Skeletal muscle cell (primary cell): ENCODE data around the gene NKD1.

Source experiments
- DNase-seq: peaks from one replicate; pipeline ENCODE4 v3.0.0-alpha.2; 2010; ENCODE audit warnings: low read depth
- H3K4me3 ChIP-seq: 2 replicates; pipeline ENCODE4 v1.5.1; 2011; ENCODE audit warnings: low read depth, mild to moderate bottlenecking, control low read depth, low read length, moderate library complexity

The NKD1 gene

DNA sequence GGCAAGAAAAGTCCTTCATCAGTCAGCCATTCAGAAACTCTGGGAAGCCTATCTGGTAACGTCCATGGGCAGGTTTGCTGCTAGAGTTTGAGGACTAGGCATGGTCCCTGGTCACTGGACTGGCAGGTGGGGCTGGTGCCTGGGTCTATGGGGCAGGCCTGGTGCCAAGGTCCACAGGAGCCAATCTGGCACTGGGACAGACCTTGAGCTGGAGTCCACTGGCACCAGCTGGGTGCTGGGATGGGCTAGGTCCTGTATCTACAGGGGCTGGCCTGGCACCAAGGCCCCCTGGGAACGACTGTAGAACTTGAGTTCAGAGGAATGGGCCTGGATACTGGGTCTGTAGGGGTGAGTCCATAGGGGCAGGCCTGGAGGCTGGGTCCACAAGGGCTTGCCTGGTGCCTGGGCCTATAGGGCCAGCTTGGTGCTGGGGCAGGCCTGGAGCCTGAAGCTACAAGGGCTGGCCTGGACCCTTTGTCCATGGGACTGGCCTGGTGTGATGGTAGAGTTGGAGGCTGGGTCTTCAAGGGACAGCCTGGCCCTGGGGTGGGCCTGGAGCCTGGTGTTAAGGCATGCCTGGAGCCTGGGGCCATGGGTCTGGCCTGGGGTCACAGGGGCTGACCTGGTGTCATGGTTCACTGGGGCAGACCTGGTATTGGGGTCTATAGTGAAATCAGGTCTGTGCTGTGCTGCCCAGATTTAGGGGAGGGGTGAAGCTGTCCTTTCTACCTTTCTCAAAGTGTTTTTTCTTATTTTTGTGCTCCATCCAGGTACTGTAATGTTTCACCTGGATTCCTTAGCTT is 30.5 kb upstream of the NKD1 start:
- DNase-seq: no peak
- no peak overlapping the region for H3K4me3 ChIP-seq

DNA sequence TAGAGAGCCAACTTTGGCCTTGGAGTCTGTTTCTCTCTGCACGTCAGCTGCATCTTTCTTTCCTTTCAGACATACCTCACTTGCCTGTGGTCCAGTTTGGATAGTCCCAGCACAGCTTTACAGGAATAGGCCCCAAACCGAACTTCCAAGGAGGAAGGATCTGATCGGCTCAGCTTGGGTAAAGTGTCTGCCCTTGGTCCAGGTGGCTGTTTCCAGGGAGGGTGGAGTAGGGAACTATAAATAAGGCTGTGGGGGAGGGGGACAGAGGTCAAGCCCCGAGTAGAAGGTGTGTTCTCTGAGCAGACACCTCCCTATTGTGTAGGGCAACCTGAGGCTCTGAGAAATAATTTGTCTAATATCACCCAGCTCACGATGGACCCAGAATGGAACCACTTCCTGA is 29.2 kb upstream of the NKD1 start:
- DNase-seq: no peak
- no peak overlapping the region for H3K4me3 ChIP-seq

DNA sequence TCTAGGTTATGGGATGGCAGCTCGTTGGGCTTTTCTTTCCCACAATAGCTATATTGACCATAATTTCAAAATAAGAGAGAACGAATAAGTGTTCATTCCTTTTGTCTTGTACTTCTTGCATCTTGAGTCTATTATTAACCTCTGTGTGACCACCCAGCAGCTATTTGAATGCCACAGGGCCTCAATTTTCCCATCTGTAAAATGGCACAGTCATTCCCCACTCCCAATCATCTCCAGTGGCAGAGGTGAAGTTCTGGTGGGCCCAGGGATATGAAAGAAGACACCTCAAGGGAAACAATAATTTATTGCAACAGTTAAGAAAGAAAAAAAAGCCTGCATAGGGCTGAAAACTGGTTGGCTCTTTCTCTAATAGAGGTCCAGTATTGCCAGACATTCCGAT is 28.6 kb upstream of the NKD1 start:
- DNase-seq: no peak

DNA sequence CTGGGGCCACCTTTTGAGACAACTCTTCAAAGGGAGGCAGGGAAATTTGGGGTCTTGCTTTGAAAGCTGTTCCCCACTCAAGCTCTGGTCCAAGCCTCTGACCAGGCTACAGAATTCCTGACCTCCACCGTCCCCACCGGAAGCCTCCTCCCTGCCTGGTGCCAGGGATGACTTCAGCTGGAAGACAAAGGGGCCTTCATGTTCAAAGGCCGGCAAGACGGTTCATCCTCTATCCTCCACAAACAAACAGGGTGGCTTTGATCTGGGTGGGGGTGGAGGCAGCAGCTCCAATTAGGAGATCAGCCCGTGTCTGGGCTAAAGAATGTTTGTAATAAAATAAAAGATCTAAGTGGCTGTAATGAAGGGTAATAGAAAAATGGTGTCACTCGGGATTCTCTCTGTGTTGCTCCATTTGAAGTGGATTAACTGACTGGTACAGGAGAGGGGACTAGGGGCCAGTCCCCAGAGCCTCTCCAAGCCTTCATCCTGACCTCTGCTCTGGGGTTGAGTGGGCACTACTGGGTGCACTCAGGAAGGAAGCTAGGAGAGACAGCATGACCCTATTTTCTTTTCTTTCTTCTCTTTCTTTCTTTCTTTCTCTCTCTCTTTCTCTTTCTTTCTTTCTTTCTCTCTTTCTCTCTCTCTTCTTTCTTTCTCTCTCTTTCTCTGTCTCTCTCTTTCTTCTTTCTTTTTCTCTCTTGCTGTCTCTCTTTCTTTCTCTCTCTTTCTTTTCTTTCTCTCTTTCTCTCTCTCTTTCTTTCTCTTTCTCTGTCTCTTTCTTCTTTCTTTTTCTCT is 27.5 kb upstream of the NKD1 start:
- H3K4me3 ChIP-seq: no peak overlapping the region
- no peak for DNase-seq

More for the DNA sequence above, 28.6 kb upstream of the NKD1 start:
- no peak overlapping the region for H3K4me3 ChIP-seq

DNA sequence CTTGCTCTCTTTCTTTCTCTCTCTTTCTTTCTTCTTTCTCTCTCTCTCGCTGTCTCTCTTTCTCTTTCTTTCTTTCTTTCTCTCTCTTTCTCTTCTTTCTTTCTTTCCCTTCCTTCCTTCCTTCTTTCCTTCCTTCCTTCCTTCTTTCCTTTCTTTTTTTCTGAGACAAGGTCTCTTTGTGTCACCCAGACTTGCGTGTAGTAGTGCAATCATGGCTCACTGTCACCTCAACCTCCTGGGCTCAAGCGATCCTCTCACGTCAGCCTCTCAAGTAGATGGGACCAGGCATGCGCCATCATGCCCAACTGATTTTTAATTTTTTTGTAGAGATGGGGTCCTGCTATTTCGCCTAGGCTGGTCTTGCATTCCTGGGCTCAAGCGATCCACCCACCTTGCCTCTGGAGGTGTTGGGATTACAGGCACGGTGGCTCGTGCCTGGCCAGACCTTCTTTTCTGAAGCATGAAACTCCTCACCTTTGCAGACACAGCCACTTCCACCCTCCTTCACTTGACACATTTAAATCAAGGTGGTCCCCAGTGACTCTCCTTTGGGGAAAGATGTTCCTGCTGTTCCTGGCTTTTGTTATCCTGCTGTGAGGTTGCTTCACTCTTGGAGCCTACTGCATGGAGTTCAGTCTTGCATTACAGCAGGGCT is 26.8 kb upstream of the NKD1 start:
- H3K4me3 ChIP-seq: no peak overlapping the region
- no peak for DNase-seq

DNA sequence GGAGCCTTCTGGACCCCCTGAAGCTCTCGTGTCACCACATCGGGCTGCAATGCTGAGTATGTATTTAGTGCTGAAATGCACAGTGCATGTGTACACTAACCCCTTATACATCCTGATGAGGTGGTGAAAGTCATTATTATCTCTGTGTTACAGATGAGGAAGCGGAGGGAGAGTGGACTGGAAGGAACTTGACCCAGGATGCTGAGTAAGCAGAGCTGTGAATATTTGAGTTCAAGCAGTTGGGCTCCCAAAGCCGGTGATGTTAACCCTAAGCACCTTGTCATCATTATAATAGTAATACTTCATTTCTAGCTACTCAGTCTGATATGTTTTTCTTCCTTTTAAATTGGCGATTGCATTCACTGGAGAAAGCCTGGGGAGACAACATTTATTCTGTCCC is 25.9 kb upstream of the NKD1 start:
- no peak for DNase-seq
- H3K4me3 ChIP-seq: no peak overlapping the region

DNA sequence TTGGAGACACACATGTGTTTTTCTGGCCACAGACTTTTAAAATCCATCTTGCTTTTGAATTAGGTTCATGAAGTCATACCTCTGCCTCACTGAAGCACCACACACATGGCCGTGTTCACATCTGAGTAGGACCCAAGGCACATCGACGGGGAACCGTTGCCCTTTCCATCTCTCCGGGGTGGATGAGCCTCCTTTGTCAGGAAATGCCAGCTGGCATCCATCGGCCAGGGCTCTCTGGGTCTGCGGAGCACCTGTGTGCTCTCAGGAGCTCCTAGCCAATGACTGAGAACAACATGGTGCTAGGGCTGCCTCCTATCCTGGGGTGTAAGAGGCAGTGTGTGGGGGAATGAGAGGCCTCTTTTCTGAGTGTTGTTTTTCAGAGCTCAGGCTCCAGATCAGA is 24.5 kb upstream of the NKD1 start:
- H3K4me3 ChIP-seq: no peak overlapping the region
- DNase-seq: no peak

DNA sequence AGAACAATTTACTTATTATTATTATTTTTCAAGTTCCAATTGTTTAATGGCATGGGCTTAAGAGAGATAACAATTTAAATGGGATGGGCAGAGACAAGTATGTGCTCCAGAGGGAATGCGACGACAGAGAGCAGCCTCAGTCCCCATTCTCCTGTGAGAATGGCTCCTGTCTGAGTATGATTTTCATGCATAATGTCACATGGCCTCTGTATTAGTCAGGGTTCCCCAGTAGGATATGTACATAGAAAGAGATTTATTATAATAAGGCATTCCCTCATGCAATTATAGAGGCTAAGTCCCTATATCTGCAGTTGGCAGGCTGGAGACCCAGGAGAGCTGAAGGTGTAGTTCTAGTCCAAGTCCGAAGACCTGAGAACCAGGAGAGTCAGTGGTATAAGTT is 22.9 kb upstream of the NKD1 start:
- no peak overlapping the region for H3K4me3 ChIP-seq
- DNase-seq: no peak

DNA sequence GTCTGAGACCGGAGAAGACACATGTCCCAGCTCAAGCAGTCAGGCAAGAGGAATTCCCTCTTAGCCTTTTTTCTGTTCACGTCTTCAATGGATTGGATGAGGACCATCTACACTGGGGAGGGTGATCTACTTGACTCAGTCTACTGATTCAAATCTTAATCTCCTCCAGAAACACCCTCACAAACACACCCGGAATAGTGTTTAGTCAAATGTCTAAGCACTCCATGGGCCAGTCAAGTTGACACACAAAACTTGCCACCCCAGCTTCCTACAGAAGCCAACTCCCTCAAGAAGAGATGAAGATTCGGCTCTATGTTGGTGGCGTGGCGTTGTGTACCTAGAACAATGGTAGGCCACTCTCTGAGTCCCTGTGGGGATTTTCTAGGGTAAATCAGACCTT is 22.5 kb upstream of the NKD1 start:
- no peak overlapping the region for H3K4me3 ChIP-seq
- DNase-seq: no peak

DNA sequence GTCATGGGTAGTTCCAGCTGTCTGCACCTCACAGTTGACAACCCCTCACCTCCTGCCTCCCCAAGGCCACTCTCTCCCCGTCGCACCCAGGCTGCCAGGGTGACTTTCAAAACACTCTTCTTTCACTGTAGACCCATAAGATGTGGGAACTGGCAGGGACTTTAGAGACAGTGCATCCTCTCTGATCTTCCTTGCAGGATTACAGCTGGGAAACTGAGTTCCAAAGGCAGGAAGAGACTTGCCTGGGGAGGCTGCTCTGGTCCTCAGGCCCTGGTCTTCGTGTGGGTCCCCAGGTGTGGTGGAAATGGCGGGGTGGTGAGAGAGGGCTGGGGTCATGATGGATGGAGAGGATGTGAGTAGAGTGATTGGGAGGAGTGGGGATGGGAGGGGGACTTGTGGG is 21.9 kb upstream of the NKD1 start:
- DNase-seq: no peak
- no peak overlapping the region for H3K4me3 ChIP-seq

DNA sequence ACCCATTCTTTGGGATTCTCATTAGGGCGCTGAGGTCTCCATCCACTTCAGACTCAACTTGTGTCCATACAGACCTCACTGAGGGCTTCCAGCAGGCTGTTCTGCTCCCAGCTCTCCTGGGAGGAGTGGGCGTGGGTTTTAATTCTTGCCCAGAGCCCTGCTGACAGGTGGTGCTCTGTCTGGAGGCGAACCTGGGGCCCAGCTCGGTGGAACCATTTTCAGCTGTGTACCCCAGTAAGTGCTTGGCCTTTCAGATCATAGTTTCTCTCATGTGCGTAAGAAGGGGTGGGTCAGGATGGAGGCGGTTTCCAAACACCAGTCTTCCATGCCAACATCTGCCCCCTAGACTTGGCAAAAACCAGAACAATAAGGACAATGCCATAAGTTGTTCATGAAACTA is 21.4 kb upstream of the NKD1 start:
- no peak for DNase-seq
- no peak overlapping the region for H3K4me3 ChIP-seq

DNA sequence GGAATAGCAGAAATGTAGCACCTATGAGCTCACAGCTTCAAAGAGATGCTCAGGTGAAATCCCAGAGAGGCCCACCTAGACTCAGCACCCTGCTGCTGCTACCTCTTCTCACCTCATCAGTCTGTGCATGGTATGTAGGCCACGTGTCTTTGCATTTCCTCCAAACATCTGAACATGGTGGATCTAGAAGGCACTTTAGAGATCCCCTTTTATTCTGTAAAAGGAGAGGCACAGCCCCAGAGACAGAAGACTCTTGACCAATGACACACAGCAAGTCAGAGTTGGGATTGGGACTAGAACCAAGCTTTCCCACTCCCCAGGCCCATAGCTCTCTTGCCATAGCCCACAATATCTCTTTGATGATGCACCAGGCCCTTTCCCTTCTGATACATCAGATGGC is 19.4 kb upstream of the NKD1 start:
- H3K4me3 ChIP-seq: no peak overlapping the region
- DNase-seq: no peak

DNA sequence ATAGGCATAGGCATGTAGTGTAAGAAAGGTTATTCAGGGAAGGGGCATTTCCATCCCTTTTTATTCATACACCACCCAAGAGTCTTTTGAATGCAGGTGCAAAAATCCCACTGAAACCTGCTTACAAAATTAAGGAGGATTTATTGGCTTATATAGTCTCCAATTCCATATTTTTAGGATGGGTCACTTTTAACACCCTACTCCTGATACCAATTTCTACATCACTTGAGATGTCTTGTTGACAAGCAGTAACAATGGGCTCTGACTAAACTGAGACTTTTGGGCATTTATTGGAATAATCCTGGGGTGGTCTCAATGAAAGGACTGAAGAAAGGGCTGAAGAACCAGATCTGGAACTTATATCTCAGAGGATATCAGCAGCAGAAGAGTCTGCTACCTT is 18.9 kb upstream of the NKD1 start:
- H3K4me3 ChIP-seq: no peak overlapping the region
- no peak for DNase-seq

DNA sequence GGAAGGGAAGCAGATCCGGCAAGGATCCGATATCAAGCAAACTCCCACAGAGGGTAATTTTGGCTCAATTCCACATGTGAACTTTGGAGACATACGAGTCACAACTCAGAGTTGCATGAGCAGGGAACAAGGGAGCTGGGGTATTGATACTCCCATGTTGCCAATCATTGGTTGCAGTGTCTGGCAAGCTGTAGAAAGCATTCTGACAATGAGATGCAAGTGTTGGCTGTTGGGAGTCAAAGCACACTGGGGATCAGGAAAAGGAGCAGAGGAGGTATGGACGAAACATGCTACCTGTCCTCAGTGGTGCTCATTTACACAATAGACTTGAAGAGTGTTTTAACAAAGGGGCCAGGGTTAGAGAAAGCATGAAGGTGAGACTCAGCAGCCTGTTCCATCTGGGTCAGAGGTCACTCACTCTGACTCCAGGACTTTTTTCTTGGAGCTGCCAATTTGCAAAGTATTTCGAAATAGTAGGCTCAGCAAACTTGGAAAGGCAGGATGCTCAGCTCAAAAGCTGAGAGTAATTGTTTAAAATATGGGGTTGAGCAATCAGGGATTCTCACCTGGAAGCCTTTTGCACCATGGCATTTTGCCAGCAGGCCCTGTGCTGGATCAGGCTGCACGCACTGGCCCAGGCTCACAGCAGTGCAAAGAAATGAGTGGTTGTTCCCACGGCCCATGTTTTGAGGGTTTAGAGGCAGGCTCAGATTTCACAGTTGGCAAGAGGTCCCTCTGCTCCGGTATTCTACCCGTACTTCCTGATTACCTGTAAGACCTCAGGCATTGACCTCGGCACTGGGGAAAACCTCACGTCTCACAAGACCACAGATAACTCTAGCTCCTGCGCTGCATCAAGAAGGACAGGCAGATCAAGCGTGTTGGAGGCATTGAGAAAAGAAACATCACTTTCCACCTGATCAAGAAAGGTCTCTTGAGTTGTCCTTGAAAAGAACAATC is 17.6 kb upstream of the NKD1 start:
- DNase-seq: no peak
- H3K4me3 ChIP-seq: no peak overlapping the region

DNA sequence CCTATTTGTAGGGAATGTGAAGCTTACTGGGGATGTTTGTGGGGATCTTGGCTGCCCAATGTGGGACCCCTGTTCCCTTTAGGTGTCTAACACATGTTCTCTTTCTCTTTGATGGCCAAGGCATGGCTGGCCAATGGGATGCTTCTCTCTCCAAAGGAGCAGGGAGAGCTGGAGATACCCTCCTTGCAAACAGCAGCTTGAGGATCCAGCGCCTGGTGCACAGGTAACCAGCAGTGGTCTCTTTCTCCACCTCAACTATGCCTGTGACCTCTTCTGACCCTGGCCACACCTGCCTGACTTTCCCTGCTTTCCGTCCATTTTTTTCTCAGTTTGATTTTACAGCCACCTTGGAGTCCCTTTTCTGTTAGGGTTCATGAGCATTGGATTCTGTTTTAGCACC is 16.8 kb upstream of the NKD1 start:
- DNase-seq: no peak
- H3K4me3 ChIP-seq: no peak overlapping the region

DNA sequence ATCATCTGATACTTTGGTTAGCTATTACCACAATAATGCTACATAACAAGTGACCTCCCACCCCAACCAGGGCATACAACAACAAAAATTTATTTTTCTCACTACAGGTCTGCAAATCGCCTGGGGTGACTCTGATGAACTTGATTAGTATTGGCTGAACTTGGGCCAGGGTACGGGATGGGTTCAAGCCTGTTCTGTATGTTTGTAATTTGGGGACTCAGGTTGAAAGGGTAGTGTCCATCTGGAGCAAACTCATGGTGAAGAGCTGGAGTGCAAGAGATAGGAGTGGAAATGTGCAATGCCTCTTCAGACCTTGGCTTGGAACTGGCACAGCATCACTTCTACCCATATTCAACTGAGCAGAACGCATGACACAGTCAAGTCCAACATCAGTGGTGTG is 16.3 kb upstream of the NKD1 start:
- DNase-seq: no peak
- H3K4me3 ChIP-seq: no peak overlapping the region

DNA sequence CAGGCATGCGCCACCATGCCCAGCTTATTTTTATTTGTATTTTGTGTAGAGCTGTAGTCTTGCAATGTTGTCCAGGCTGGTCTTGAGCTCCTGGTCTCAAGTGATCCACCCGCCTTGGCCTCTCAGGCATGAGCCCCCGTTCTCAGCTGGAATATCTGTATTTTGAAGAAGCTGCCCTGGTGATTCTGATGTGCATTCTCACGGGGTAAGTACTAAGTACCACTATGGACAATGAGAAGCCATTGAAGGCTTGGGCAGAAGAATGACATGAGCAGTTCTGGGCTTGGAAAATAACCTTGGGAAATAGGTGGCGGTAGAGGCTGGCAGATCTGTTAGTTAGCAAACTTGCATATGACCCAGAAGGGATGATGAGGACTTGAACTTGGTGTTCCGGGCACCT is 15.6 kb upstream of the NKD1 start:
- no peak overlapping the region for H3K4me3 ChIP-seq
- no peak for DNase-seq

DNA sequence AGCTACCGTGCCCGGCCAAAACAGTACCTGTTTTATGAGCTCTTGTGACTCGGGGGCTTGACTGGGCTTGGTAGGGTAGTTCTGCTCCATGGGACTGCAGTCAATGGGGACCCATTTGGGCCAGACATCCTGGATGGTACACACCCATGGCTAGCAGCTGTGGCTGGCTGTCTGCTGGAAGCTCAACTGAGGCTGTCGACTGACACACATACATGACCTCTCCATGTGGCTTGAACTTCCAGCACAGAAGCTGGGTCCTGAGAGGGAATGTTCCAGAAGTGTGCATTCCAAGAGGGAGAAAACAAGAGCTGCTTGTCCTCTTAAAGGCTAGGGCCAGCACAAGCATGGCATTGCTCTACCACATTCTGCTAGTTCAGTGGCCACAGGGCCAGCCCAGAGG is 14.9 kb upstream of the NKD1 start:
- no peak for DNase-seq
- no peak overlapping the region for H3K4me3 ChIP-seq

DNA sequence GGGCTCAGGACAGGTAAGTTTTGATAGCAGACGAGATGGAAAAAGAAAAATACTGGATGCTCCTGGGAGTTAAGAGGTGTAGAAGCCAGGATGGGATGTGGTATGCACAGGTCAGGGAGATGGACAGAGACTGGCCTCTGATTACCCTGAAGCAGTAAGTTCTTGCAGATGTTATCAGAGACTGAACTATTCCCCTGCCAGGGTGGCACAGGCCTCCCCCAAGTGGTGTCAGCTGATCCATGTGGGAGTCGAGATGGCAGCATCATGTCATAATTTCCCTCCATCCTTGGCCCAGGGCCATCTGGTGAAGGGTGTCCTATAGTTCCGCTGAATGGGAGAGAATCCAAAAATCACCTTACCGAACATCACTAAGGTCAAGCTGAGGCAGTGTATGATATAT is 14.1 kb upstream of the NKD1 start:
- no peak for DNase-seq
- no peak overlapping the region for H3K4me3 ChIP-seq

DNA sequence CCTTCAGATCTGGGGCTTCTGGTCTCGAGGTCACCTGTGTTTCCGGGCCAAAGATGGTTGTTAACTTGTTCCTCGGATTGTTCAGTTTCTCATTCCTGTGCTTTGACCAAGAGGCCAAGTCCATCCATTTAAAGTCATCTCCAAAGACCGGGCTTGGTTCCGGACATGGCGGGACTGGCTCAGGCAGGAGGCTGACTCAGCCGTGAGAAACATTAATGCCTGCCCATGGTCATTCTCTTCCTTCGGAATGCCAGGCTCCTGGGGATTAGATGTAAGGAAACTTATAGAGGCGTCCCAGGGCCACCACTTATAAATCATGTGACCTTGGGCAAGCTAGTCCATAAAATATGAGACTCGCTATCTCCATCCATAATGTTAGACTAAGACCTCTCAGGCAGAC is 13.6 kb upstream of the NKD1 start:
- no peak overlapping the region for H3K4me3 ChIP-seq
- no peak for DNase-seq
